Brain microvascular endothelial cell (primary cell): ENCODE measurements around the gene CUX1.
"Not testable (repeated sequence)": the region's sequence is repeated elsewhere in the genome, so short reads cannot be mapped to it uniquely, and the experiment has no call there.

Source experiments
- DNase-seq: peaks from one replicate; pipeline ENCODE4 v3.0.0-alpha.2; 2020
- H3K27ac ChIP-seq: fragments of 250-450 bp; sonication (Bioruptor Pico); 2 replicates; pipeline ENCODE4 v1.5.1; 2020; ENCODE audit warnings: mild to moderate bottlenecking, moderate library complexity
- H3K27me3 ChIP-seq: fragments of 250-450 bp; sonication (Bioruptor Pico); replicated peaks from 2 replicates; pipeline ENCODE4 v1.5.1; 2020; ENCODE audit warnings: mild to moderate bottlenecking
- H3K36me3 ChIP-seq: fragments of 250-450 bp; sonication (Bioruptor Pico); replicated peaks from 2 replicates; pipeline ENCODE4 v1.5.1; 2020; ENCODE audit warnings: mild to moderate bottlenecking
- H3K4me3 ChIP-seq: 2 replicates; pipeline ENCODE4 v1.5.1; 2011; ENCODE audit warnings: low read depth, mild to moderate bottlenecking, control low read depth, low read length, moderate library complexity
- in situ Hi-C: cut with HindIII; loops from 2 replicates; pipeline ENCODE4 v1.10.0; 2017; ENCODE audit warnings: low sequenced_read_pairs, low pct_ligation_motif_present
- TF ChIP-seq, protein P1 (sequence below): IDR thresholded peaks from 2 replicates; pipeline ENCODE4 v1.5.1; 2011; ENCODE audit warnings: low read depth, mild to moderate bottlenecking, moderate library complexity, low read length, control low read depth, inconsistent platforms; ENCODE audit errors: missing control alignments

CUX1 gene

DNA sequence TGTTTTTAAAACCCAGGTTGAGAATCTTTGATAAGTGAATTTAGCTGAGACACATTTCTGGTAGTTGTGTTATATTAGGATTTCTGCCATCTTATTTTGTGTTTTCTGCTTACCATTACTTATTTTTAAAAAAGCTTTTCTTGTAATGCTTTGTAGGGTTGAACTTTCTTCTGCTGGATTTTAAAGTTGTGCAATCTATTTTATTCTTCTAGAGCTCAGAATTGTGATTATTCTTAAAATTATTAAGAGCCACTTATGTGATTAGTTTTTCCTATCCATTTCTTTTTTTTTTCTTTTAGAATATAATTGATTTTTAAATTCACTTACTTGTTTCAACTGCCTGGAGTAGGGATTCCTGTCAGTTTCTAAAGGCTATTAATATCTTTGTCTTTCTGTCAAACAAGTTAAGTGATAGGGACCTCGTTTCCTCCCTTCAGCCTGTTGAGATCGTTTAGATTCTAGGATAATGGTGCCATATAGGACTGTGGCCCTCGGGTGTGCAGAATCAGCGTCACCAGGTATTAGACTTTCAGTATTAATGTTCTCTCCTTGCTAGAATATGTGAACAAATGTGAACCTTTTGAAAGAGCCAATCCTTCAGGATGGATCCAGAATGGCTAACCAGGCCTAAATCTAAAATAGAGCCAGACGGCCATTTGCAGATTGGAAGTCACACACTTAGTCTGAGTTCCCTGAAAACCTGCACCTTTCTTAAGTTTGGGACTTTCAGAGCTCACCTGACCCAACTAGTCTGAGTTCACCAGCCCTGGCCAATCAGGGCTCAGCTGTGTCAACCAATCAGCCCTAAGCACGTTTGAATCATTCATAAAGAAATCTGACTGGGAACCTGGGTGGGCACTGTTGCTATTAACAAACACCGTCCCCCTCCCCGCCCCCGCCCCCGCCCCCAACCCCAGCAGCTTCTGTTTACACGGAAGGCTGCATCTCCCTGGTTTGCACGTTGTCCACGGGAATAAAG is 26.2 kb downstream of the CUX1 start:
- in situ Hi-C loops, result no loop called here
- no peak for DNase-seq
- Histone ChIP-seq H3K36me3 (no peaks in the 10 kb centered on the region), H3K27me3 (no peaks in the 10 kb centered on the region), H3K4me3 (no peak overlapping the region), H3K27ac (no peak overlapping the region)
- TF ChIP-seq, protein P1, sequence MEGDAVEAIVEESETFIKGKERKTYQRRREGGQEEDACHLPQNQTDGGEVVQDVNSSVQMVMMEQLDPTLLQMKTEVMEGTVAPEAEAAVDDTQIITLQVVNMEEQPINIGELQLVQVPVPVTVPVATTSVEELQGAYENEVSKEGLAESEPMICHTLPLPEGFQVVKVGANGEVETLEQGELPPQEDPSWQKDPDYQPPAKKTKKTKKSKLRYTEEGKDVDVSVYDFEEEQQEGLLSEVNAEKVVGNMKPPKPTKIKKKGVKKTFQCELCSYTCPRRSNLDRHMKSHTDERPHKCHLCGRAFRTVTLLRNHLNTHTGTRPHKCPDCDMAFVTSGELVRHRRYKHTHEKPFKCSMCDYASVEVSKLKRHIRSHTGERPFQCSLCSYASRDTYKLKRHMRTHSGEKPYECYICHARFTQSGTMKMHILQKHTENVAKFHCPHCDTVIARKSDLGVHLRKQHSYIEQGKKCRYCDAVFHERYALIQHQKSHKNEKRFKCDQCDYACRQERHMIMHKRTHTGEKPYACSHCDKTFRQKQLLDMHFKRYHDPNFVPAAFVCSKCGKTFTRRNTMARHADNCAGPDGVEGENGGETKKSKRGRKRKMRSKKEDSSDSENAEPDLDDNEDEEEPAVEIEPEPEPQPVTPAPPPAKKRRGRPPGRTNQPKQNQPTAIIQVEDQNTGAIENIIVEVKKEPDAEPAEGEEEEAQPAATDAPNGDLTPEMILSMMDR, result no peak

DNA sequence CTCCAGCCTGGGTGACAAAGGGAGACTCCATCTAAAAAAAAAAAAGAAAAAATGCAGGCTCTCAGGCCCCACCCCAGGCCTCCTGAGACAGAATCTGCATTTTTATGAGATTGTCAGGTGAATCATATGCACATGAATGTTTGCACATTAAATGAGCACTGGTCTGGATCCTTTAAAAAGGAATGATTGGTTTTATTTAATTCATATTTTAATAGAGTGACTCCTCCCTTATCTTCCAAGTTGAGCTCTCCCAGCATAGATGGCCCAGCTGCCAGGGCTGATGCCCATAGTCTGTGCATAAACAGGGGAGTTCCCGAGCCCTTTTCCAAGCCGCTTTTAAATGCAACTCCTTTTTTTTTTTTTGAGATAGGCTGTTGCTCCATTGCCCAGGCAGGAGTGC is 28.5 kb downstream of the CUX1 start:
- no peak for DNase-seq
- TF ChIP-seq, protein P1, result no peak
- no peaks in the 10 kb centered on the region for H3K36me3 ChIP-seq
- in situ Hi-C loops, result no loop called here
- H3K27me3 ChIP-seq, result no peaks in the 10 kb centered on the region
- no peak overlapping the region for H3K27ac ChIP-seq
- no peak overlapping the region for H3K4me3 ChIP-seq

DNA sequence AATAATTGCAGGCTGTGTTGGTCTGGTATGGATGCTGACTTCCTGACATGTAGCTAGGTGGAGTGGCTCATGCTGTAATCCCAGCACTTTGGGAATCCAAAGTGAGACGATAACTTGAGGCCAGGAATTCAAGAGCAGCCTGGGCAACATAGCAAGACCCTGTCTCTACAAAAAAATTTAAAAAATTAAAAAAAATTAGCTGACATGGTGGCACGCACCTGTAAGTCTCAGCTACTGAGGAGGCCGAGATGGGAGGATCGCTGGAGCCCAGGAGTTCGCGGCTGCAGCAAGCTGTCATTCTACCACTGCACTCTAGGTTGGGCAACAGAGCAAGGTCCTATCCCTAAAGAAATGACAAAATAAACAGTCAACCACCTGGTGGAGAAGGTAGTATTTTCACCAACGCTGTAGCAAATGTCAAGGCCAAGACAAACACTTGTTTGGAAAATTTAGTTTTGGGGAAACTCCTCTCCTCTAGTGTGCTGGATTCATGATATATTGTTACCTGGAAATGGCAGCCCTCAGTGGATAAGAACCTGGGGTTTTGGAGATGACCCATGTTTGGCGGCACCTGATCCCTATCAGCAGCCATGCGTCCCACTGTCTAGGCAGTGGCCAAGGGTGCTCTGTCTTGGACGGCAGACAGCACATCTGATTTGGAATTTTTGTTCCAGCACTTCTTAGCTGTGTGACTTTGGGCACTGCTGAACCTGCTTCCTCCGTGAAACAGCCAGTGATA is 29.5 kb downstream of the CUX1 start:
- no peaks in the 10 kb centered on the region for H3K27me3 ChIP-seq
- DNase-seq, result no peak
- no peak overlapping the region for H3K27ac ChIP-seq
- no peaks in the 10 kb centered on the region for H3K36me3 ChIP-seq
- H3K4me3 ChIP-seq, result no peak overlapping the region
- in situ Hi-C loops, result no loop called here
- TF ChIP-seq, protein P1, result no peak

DNA sequence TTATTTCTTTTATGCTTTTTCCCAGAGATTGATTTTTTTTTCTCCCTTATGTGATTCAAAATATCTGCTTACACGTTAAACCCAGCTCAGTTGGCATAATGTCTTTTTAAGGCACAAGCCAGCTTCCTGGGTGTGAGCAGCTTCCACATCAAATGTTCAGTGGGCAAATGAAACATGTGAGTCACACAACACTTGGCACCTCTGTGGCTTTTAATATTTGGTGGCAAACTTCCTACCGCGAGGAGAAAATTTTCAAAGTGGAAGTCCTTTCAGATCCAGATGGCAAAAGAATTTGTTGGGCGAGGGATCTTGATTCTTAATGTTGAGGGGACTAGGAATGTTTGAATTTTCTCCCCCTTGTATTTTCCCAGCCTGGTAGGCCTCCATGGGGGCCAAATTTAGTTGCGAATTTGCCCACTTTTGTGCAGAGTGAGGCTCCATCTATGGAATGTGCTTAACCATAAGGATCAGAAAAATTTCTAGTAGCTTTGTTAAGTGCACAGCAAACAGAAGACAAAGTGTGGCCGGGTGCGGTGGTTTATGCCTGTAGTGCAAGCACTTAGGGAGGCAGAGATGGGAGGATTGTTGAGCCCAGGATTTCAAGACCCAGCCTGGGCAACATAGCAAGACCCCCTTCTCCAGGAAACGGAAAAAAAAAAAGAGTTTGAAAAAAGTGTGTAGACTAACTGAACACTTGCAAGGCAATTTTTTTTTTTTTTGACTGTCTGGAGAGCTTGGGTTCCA is 31.0 kb downstream of the CUX1 start:
- in situ Hi-C loops, result no loop called here
- Histone ChIP-seq H3K27me3 (no peaks in the 10 kb centered on the region), H3K27ac (no peak overlapping the region), H3K4me3 (no peak overlapping the region), H3K36me3 (no peaks in the 10 kb centered on the region)
- TF ChIP-seq, protein P1, result no peak
- DNase-seq, result no peak

DNA sequence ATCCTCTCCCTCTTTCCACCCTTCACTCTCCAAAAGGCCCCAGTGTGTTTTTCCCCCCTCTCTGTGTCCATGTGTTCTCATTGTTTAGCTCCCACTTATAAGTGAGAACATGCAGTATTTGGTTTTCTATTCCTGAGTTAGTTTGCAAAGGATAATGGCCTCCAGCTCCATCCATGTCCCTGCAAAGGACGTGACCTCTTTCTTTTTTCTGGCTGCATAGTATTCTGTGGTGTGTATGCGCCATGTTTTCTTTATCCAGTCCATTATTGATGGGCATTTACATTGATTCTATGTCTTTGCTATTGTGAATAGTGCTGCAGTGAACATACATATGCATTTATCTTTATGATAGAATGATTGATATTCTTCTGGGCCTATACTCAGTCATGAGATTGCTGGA is 31.9 kb downstream of the CUX1 start:
- H3K4me3 ChIP-seq, in situ Hi-C loops, H3K36me3 ChIP-seq, DNase-seq, H3K27ac ChIP-seq, H3K27me3 ChIP-seq: not testable (repeated sequence)

DNA sequence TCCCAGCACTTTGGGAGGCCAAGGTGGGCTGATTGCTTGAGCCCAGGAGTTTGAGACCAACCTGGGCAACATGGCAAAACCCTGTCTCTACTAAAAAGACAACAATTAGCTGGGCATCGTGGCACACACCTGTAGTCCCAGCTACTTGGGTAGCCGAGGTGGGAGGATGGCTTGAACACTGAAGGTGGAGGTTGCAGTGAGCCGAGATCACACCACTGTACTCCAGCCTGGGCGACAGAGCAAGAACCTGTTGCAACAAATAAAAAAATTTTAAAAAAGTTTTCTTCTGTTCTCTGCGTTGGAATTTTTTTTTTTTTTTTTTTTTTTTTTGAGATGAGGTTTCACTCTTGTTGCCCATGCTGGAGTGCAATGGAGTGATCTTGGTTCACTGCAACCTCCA is 34.9 kb downstream of the CUX1 start:
- in situ Hi-C loops, H3K27ac ChIP-seq, H3K4me3 ChIP-seq: not testable (repeated sequence)

More for the DNA sequence above, 34.9 kb downstream of the CUX1 start:
- H3K36me3 ChIP-seq, H3K27me3 ChIP-seq, DNase-seq: not testable (repeated sequence)
